Sigmoid colon (tissue), 4 donors: ENCODE measurements around the gene CDH1.

Experiments used
- EP300 ChIP-seq, 4 donors: sonication (generic); formaldehyde crosslinking; IDR thresholded peaks; one replicate each; pipeline ENCODE4 v1.6.1; 2017; ENCODE audit warnings: antibody characterized with exemption in 4 of 4
- POLR2A ChIP-seq, 2 donors: fragments of 450-650 bp; IDR thresholded peaks; one replicate each; pipeline ENCODE4 v1.6.1; 2016; ENCODE audit warnings: antibody characterized with exemption in 2 of 2, mild to moderate bottlenecking in 2 of 2, moderate library complexity in 2 of 2
- POLR2AphosphoS5 ChIP-seq, 4 donors: sonication (generic); formaldehyde crosslinking; IDR thresholded peaks; one replicate each; pipeline ENCODE4 v1.6.1; 2017; ENCODE audit warnings: antibody characterized with exemption in 4 of 4
- TF ChIP-seq, protein P1 (sequence below), 4 experiments: fragments of 450-650 bp in 3 of 4; fragments of 200-600 bp in 1 of 4; IDR thresholded peaks; one replicate each; pipeline ENCODE4 v1.5.1; 2016 to 2019; ENCODE audit warnings: antibody characterized with exemption in 4 of 4, mild to moderate bottlenecking in 3 of 4, moderate library complexity in 2 of 4

DNA sequence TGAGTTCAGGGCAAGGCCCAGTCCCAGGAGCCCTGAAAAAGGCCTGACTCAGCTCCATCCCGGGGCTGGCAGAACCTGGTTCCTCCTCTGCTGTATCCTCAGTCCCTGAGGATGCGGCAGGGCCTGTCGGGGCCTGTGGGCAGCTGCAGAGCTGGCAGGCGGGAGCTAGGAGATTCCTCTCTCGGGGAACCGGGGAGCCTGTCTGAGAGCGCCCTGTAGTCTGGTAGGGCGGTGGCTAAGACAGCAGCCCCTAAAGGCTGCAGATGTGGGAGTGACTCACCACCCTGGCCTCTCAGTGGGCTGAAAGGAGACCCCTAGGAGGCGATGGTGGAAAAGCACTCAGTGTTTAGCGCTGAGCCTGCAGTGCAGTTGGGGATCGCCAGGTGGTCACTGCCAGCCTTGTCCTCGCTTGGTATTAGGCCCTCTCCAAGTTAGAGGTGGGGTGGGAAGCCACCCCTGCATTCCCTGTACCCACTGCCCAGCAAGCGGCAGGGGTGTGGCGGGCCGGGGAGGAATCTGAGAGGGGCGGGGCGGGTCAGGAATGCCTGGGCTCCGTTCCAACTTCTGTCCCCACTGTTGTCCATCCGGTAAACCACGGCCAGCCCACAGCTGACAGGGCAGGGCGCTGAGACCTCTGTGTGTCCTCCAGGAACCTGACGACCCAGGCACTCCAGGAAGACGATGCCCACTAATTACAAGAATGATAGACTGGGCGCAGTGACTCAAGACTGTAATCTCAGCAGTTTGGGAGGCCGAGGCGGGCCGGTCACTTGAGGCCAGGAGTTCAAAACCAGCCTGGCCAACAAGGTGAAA is 29.5 kb upstream of the CDH1 start:
- TF ChIP-seq POLR2A (IDR thresholded peaks at IDR 0.05) (no peak), EP300 (IDR thresholded peaks at IDR 0.05) (no peak), POLR2AphosphoS5 (IDR thresholded peaks at IDR 0.05) (no peak)
- TF ChIP-seq, protein P1, sequence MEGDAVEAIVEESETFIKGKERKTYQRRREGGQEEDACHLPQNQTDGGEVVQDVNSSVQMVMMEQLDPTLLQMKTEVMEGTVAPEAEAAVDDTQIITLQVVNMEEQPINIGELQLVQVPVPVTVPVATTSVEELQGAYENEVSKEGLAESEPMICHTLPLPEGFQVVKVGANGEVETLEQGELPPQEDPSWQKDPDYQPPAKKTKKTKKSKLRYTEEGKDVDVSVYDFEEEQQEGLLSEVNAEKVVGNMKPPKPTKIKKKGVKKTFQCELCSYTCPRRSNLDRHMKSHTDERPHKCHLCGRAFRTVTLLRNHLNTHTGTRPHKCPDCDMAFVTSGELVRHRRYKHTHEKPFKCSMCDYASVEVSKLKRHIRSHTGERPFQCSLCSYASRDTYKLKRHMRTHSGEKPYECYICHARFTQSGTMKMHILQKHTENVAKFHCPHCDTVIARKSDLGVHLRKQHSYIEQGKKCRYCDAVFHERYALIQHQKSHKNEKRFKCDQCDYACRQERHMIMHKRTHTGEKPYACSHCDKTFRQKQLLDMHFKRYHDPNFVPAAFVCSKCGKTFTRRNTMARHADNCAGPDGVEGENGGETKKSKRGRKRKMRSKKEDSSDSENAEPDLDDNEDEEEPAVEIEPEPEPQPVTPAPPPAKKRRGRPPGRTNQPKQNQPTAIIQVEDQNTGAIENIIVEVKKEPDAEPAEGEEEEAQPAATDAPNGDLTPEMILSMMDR (IDR thresholded peaks at IDR 0.05): no peak
